NCI-H510A treated with DMSO at 0.1 percent for 48 hours (cell line): ENCODE measurements around the gene ACTL7A.

ENCODE experiments used
- DNase-seq: peaks from one replicate; lab custom pipeline; 2025; lab: John Stamatoyannopoulos, UW

The ACTL7A gene

GRCh38 chr9:108850293-108850897 is 11.7 kb upstream of the ACTL7A start:
- no peak for DNase-seq

- DNase-seq, result no peak
These were observed 10.9 kb upstream of the ACTL7A start for GRCh38 chr9:108851138-108851537.

DNA sequence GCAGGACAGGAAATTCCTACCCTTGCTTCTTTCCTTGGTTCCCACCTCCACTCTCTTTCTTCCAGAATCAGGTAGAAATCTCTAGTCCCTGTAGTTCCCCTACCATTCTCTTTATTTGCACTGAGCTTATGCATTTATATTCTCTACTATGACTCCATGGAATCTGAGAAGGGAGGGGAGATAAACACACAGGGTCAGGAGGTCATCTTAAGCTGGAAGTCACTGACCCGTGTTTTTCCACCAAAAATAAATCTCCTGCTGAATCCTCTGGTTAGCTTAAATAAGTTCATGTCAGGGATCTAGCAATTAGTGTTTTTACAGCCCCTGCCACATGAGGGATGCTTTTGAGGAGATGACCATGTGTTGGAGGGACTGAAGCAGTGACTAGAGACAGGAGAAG is 10.0 kb upstream of the ACTL7A start:
- no peak for DNase-seq

DNA sequence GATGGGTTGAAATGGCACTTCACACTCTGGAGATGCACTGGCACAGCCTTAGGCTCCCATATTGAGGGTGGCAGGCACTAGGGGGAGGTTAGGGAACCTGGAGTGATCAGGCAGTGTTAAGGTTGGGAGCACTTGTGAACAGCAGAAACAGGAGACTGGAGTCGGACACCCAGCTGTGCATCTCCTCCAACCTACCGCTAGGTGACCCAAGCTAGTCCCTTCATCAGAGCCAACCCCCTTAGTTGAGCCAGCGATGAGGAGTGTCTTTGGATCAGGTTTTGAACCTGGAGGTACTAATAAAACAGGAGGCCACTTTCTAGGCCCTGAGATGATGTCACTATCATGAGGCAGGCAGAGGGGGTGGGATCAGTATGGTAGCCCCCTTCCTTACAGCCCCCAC is 8.0 kb upstream of the ACTL7A start:
- no peak for DNase-seq

DNA sequence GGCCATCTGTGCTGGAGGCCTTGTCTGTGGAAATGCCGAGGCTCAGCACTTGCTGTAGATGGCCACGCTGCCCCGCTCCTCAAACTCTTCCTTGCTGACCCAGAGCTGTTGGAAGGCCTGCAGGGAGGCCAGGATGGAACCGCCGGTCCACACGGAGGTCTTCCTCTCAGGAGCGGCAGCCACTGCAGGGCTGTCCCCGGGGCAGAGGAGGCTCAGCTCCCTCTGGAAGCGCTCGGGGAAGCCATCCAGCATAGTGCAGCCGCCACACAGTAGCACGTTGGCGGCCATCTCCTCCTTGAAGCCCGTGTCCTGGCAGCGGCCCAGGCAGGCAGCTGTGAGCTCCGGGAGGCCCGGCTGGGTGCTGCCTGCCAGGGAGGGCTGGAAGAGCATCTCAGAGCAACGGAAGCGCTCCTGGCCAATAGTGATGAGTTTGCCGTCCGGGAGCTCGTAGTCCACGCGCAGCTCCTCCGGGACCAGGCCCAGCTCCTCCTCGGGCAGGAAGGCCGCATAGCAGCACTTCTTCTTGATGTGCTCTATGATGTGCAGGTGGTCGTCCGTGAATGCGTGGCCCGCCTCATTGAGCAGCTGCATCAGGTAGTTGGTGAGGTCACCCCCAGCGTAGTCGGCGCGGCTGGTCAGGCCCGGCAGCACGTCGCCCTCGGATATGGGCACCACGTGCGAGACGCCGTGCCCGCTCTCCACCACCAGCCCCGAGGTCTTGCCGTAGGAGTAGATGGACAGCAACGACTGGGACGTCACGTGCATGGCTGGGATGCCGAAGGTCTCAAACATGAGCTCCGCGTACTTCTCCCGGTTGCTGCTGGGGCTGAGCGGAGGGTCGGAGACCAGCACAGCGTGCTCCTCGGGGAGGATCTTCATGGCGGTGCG is 7.2 kb upstream of the ACTL7A start:
- no peak for DNase-seq

GRCh38 chr9:108855529-108855886 is 6.6 kb upstream of the ACTL7A start:
- no peak for DNase-seq

- no peak for DNase-seq
These were observed 6.2 kb upstream of the ACTL7A start, which contains the start of gene ACTL7B for GRCh38 chr9:108855888-108856287. TSS of gene ACTL7B (minus strand) at chr9:108855986. CDS start at chr9:108855930, 56 bp downstream.

DNA sequence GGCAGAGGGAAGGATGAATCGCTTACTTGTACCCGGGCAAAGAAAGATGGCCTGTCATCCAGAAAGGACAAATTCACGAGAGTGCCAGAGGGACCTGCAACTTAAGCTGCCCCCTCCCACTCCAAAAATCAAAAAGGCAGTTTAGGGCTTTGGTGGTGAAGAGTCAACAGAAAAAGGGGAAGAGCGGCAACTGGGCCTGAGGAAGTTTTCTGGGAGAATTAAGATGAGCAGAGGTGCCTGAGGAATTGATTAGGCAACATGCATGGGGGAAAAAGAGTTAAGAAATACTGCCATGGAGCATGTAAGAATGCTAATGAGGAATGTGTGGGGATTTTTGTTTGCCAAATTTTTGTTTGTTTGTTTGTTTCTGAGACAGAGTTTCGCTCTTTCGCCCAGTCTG is 4.5 kb upstream of the ACTL7A start:
- DNase-seq, result no peak

DNA sequence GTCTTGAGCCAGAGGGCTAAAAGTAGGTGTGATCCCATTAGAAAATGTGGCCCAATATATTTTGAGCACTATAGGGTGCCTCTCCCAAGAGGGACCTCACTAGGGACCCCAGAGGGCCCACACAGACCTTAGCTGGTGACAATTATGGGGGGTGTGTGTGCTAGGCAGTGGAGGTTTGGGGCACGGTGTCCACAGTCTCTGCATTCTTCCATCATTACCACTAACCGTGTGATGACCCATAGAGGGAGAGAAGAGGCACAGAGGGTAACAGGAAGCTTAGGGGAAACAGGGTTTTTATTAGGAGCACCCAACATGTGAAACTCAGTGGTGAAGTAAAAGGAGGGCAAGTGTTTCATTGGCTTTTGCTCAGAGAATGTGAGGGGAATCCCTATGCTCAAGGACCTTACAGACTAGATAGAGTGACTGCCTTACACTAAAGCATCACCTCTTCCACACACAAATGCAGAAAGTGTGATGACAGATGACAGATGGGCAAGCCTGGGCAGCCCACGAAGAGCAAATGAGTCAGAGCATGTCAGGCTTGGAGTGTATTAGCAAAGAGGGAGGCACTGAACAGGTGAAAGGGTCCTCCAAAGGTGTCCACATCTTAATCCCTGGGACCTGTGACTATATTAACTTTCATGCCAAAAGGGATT is 2.5 kb upstream of the ACTL7A start:
- peak; percentile 35 for DNase-seq

- DNase-seq, result no peak
These were observed 1.7 kb upstream of the ACTL7A start for GRCh38 chr9:108860354-108860753.

- DNase-seq, result no peak
These were observed 1.3 kb upstream of the ACTL7A start for GRCh38 chr9:108860764-108861163.

GRCh38 chr9:108861464-108861863 is 602 bp upstream of the ACTL7A start:
- DNase-seq, result no peak

DNA sequence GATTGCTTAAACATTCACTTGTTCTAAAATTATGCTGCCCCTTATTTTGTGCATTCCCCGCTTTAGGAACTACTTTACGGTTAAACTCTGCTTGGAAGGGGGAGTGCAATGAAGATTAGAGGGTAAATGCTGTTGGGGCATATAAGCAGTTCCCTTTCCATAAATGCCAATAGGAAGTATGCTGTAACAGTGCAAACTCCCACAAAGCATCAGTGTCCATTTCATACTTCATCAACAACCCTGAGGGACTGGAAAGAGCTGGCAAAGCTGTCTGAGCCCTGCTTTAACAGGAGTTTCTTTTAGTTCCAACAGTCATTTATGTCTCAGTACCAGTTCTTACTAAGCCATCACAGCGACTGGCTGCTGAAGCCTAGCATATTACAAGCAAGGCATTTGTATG is 1.8 kb downstream of the ACTL7A start:
- DNase-seq, result no peak

GRCh38 chr9:108864446-108864845 is 2.4 kb downstream of the ACTL7A start:
- DNase-seq, result no peak

- DNase-seq, result no peak
These were observed 3.0 kb downstream of the ACTL7A start for GRCh38 chr9:108865037-108865436.

DNA sequence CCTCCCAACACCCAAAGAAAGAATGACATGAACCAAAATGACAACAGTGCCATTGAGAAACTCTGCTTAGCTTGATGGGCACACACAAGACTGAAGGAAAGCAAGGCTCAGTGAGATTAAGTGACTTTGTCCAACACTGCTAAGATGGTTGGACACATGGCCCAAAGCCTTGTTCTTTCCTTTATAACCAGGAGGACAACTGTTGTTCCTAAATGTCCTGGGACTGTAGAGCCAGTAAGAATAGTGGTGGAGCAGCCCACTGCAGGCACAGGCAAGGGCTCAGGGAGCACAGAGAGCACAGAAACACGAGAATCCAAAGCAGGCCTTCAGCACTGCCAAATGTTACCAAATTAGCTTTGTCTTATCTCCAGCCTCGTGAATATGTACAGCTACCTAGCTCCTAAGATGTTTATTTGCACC is 3.9 kb downstream of the ACTL7A start:
- no peak for DNase-seq

DNA sequence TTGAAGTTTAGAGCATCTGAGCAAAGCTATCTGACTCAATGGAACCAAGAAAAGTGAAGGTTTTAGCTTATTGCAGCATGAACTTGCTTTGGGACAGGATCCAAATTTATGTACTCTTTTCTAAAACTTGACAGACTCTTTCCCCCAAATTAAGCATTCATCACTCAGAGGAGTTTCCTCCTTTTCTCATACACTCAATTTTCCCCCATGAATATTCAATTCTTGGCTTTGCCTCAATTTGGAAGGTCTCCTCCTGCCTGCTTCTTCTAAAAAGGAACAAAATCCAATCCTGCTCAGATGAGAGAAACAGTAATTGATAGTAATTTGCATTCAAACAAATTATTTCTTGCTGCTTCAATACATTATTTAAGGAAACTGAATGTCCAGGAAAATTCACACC is 5.0 kb downstream of the ACTL7A start:
- no peak for DNase-seq

- DNase-seq, result no peak
These were observed 5.8 kb downstream of the ACTL7A start for GRCh38 chr9:108867829-108868228.

GRCh38 chr9:108869092-108869725 is 7.1 kb downstream of the ACTL7A start:
- DNase-seq, result no peak

GRCh38 chr9:108874058-108874788 is 12.2 kb downstream of the ACTL7A start:
- no peak for DNase-seq

DNA sequence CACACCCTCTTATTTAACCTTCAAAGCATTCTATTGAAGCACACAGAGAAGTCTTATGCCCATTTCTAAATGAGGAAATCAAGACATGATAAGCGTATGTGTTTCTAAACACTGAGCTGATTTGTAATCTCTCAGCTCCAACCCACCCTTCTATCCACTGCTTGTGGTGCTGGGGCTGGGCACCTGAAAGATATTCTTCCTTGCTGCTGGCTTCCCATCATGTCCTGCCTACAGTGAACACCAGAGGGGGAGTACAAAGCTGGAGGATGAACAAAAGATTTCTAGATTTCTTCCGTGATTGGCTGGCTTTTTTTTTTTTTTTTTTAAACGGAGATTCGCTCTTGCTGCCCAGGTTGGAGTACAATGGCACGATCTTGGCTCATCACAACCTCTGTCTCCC is 14.4 kb downstream of the ACTL7A start:
- DNase-seq, result no peak

- no peak for DNase-seq
These were observed 15.5 kb downstream of the ACTL7A start for GRCh38 chr9:108877524-108877923.
